ENCODE results near the gene OTOP2.

Gene OTOP2

DNA sequence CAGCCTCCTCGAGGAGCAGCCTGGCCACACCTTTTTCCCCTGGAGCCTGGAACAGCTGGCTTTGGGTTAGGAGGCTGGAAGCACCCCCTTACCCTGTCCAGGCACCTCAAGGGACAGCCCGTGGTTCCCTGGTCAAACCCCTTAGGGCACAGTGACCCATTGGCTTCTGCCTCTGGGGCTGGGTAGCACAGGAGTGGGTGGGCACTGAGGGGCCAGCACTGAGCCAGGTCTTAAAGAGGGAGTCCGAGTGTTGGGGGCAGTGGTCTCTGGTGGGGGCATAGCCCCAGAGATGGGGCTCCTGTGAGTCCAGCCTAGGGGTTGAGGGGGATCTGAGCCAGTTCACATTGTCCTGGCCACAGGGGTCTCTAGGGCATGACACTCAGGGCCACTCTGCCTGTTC lies 27.0 kb downstream of the OTOP2 start:
- no peaks in the 10 kb centered on the region for H3K36me3 ChIP-seq (ENCODE audit: insufficient read depth, low read length)
- no peaks in the 10 kb centered on the region for H3K79me2 ChIP-seq (ENCODE audit: insufficient read depth, low read length)
- H3K9me3 ChIP-seq (ENCODE audit: low read length) = no peaks in the 10 kb centered on the region
- H3K4me3 ChIP-seq (ENCODE audit: low read depth, low read length, poor library complexity, severe bottlenecking) = no peak overlapping the region
- H3K9ac ChIP-seq (ENCODE audit: low read length) = no peak overlapping the region
- no peaks in the 10 kb centered on the region for H3K9me2 ChIP-seq (ENCODE audit: low read depth, low read length)
- H3K27ac ChIP-seq (ENCODE audit: low read depth, low read length, poor library complexity, severe bottlenecking) = no peak overlapping the region
- no peaks in the 10 kb centered on the region for H3F3A ChIP-seq (ENCODE audit: insufficient read depth, low read length)
- TF ChIP-seq EZH2 (IDR thresholded peaks at IDR 0.05; ENCODE audit: borderline replicate concordance, low read length) = no peak
- TF ChIP-seq, protein P1, sequence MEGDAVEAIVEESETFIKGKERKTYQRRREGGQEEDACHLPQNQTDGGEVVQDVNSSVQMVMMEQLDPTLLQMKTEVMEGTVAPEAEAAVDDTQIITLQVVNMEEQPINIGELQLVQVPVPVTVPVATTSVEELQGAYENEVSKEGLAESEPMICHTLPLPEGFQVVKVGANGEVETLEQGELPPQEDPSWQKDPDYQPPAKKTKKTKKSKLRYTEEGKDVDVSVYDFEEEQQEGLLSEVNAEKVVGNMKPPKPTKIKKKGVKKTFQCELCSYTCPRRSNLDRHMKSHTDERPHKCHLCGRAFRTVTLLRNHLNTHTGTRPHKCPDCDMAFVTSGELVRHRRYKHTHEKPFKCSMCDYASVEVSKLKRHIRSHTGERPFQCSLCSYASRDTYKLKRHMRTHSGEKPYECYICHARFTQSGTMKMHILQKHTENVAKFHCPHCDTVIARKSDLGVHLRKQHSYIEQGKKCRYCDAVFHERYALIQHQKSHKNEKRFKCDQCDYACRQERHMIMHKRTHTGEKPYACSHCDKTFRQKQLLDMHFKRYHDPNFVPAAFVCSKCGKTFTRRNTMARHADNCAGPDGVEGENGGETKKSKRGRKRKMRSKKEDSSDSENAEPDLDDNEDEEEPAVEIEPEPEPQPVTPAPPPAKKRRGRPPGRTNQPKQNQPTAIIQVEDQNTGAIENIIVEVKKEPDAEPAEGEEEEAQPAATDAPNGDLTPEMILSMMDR (IDR thresholded peaks at IDR 0.05; ENCODE audit: low read length) = no peak
- H4K20me1 ChIP-seq (ENCODE audit: insufficient read depth, low read length) = no peaks in the 10 kb centered on the region
- no peak overlapping the region for H2AFZ ChIP-seq (ENCODE audit: low read length)
- H3K4me1 ChIP-seq (ENCODE audit: insufficient read depth, low read length, severe bottlenecking) = no peaks in the 10 kb centered on the region
- no peaks in the 10 kb centered on the region; the same call in 1 of the 2 replicates for H3K27me3 ChIP-seq (ENCODE audit: insufficient read depth, low read length)
- H3K4me2 ChIP-seq (ENCODE audit: low read length) = no peak overlapping the region

GRCh38 chr17:74951680-74952421 lies 27.8 kb downstream of the OTOP2 start:
- no peaks in the 10 kb centered on the region for H3K79me2 ChIP-seq (ENCODE audit: insufficient read depth, low read length)
- H3K27me3 ChIP-seq (ENCODE audit: insufficient read depth, low read length) = no peaks in the 10 kb centered on the region; the same call in 1 of the 2 replicates
- no peak overlapping the region for H3K4me3 ChIP-seq (ENCODE audit: low read depth, low read length, poor library complexity, severe bottlenecking)
- no peaks in the 10 kb centered on the region for H4K20me1 ChIP-seq (ENCODE audit: insufficient read depth, low read length)
- no peaks in the 10 kb centered on the region for H3K9me3 ChIP-seq (ENCODE audit: low read length)
- TF ChIP-seq, protein P1 (IDR thresholded peaks at IDR 0.05; ENCODE audit: low read length) = no peak
- TF ChIP-seq EZH2 (IDR thresholded peaks at IDR 0.05; ENCODE audit: borderline replicate concordance, low read length) = no peak
- no peaks in the 10 kb centered on the region for H3K4me1 ChIP-seq (ENCODE audit: insufficient read depth, low read length, severe bottlenecking)
- no peak overlapping the region for H2AFZ ChIP-seq (ENCODE audit: low read length)
- H3K9me2 ChIP-seq (ENCODE audit: low read depth, low read length) = no peaks in the 10 kb centered on the region
- H3K36me3 ChIP-seq (ENCODE audit: insufficient read depth, low read length) = no peaks in the 10 kb centered on the region
- no peak overlapping the region for H3K9ac ChIP-seq (ENCODE audit: low read length)
- H3K4me2 ChIP-seq (ENCODE audit: low read length) = no peak overlapping the region
- no peak overlapping the region for H3K27ac ChIP-seq (ENCODE audit: low read depth, low read length, poor library complexity, severe bottlenecking)
- H3F3A ChIP-seq (ENCODE audit: insufficient read depth, low read length) = no peaks in the 10 kb centered on the region

GRCh38 chr17:74952431-74953133 lies 28.5 kb downstream of the OTOP2 start:
- Histone ChIP-seq H4K20me1 (ENCODE audit: insufficient read depth, low read length) (no peaks in the 10 kb centered on the region), H3K9me3 (ENCODE audit: low read length) (no peaks in the 10 kb centered on the region), H3K27me3 (ENCODE audit: insufficient read depth, low read length) (no peaks in the 10 kb centered on the region), H2AFZ (ENCODE audit: low read length) (no peak overlapping the region), H3K27ac (ENCODE audit: low read depth, low read length, poor library complexity, severe bottlenecking) (no peak overlapping the region), H3F3A (ENCODE audit: insufficient read depth, low read length) (no peaks in the 10 kb centered on the region), H3K9me2 (ENCODE audit: low read depth, low read length) (no peaks in the 10 kb centered on the region), H3K36me3 (ENCODE audit: insufficient read depth, low read length) (no peaks in the 10 kb centered on the region), H3K4me3 (ENCODE audit: low read depth, low read length, poor library complexity, severe bottlenecking) (no peak overlapping the region), H3K79me2 (ENCODE audit: insufficient read depth, low read length) (no peaks in the 10 kb centered on the region), H3K9ac (ENCODE audit: low read length) (no peak overlapping the region), H3K4me1 (ENCODE audit: insufficient read depth, low read length, severe bottlenecking) (no peaks in the 10 kb centered on the region), H3K4me2 (ENCODE audit: low read length) (no peak overlapping the region)
- TF ChIP-seq EZH2 (IDR thresholded peaks at IDR 0.05; ENCODE audit: borderline replicate concordance, low read length) = no peak
- TF ChIP-seq, protein P1 (IDR thresholded peaks at IDR 0.05; ENCODE audit: low read length) = no peak
